H1 (cell line): ENCODE data around the gene ALDH1L2.

Experiments
- BCL11A ChIP-seq, 2 experiments: IDR thresholded peaks; one replicate each; pipeline ENCODE4 v1.6.1; 2011; ENCODE audit warnings: low read depth in 2 of 2, low read length in 2 of 2, mild to moderate bottlenecking in 2 of 2
- CEBPB ChIP-seq: IDR thresholded peaks from 2 replicates; pipeline ENCODE4 v1.6.1; 2012; ENCODE audit warnings: low read depth, low read length
- CHD2 ChIP-seq: IDR thresholded peaks from 2 replicates; pipeline ENCODE4 v1.6.1; 2012; ENCODE audit warnings: low read length, improper control_type of control experiment
- CREB1 ChIP-seq: IDR thresholded peaks from 2 replicates; pipeline ENCODE4 v1.6.1; 2012; ENCODE audit warnings: inconsistent platforms
- EGR1 ChIP-seq: IDR thresholded peaks from 2 replicates; pipeline ENCODE4 v1.6.1; 2011; ENCODE audit warnings: low read depth, low read length, borderline replicate concordance
- GTF2F1 ChIP-seq: IDR thresholded peaks from 2 replicates; pipeline ENCODE4 v1.6.1; 2012; ENCODE audit warnings: low read depth, low read length, improper control_type of control experiment, borderline replicate concordance
- POLR2A ChIP-seq, 2 experiments: IDR thresholded peaks; 1 replicate in 1 of 2; 2 replicates in 1 of 2; pipeline ENCODE4 v1.6.1; 2011; ENCODE audit warnings: low read depth in 2 of 2, low read length in 2 of 2, mild to moderate bottlenecking in 2 of 2; ENCODE audit errors: control extremely low read depth in 1 of 2
- RAD21 ChIP-seq, 2 experiments: IDR thresholded peaks in 1 of 2; conservative IDR thresholded peaks in 1 of 2; 2 replicates each; pipeline ENCODE4 v1.6.1; 2011; ENCODE audit warnings: low read depth in 2 of 2, low read length in 2 of 2, improper control_type of control experiment in 1 of 2, inconsistent platforms in 1 of 2, mild to moderate bottlenecking in 1 of 2, moderate library complexity in 1 of 2
- SP4 ChIP-seq: IDR thresholded peaks from 2 replicates; pipeline ENCODE4 v1.6.1; 2012; ENCODE audit warnings: low read length, inconsistent platforms
- TAF1 ChIP-seq: IDR thresholded peaks from 2 replicates; pipeline ENCODE4 v1.6.1; 2011; ENCODE audit warnings: mild to moderate bottlenecking, low read depth, low read length
- TF ChIP-seq, protein P1 (sequence below), 3 experiments: IDR thresholded peaks; 1 replicate in 2 of 3; 2 replicates in 1 of 3; pipeline versions ENCODE4 v1.5.1 to v1.6.1; 2011; ENCODE audit warnings: low read length in 3 of 3, mild to moderate bottlenecking in 3 of 3, inconsistent platforms in 2 of 3, low read depth in 1 of 3, moderate library complexity in 1 of 3; ENCODE audit not compliant: insufficient read depth in 1 of 3; ENCODE audit errors: control extremely low read depth in 1 of 3

- TF ChIP-seq, protein P1, sequence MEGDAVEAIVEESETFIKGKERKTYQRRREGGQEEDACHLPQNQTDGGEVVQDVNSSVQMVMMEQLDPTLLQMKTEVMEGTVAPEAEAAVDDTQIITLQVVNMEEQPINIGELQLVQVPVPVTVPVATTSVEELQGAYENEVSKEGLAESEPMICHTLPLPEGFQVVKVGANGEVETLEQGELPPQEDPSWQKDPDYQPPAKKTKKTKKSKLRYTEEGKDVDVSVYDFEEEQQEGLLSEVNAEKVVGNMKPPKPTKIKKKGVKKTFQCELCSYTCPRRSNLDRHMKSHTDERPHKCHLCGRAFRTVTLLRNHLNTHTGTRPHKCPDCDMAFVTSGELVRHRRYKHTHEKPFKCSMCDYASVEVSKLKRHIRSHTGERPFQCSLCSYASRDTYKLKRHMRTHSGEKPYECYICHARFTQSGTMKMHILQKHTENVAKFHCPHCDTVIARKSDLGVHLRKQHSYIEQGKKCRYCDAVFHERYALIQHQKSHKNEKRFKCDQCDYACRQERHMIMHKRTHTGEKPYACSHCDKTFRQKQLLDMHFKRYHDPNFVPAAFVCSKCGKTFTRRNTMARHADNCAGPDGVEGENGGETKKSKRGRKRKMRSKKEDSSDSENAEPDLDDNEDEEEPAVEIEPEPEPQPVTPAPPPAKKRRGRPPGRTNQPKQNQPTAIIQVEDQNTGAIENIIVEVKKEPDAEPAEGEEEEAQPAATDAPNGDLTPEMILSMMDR (IDR thresholded peaks at IDR 0.05; ENCODE audit: control extremely low read depth in 1 of 3, insufficient read depth in 1 of 3, low read depth in 1 of 3, low read length in 3 of 3) = no peak
- no peak for TF ChIP-seq GTF2F1
- no peak for TF ChIP-seq RAD21 (IDR thresholded peaks at IDR 0.05 in 1 of 2, conservative IDR thresholded peaks at IDR 0.05 in 1 of 2; ENCODE audit: low read depth in 2 of 2, low read length in 2 of 2)
- no peak for TF ChIP-seq POLR2A (IDR thresholded peaks at IDR 0.05; ENCODE audit: control extremely low read depth in 1 of 2, low read depth in 2 of 2, low read length in 2 of 2)
- no peak for TF ChIP-seq EGR1
- TF ChIP-seq BCL11A (IDR thresholded peaks at IDR 0.05; ENCODE audit: low read depth in 2 of 2, low read length in 2 of 2) = no peak
- no peak for TF ChIP-seq TAF1
- TF ChIP-seq CREB1 = no peak
- no peak for TF ChIP-seq CHD2
- no peak for TF ChIP-seq SP4
- no peak for TF ChIP-seq CEBPB
These were observed 86.7 kb downstream of the ALDH1L2 start for GRCh38 chr12:104997541-104997940.
